B cell (primary cell): ENCODE results near the gene TCF25. TPM values are rescaled to one million over a fixed set of nuclear protein-coding genes. Genes with fewer than 3 reads are reported as not detected.

ENCODE experiments used
- ATAC-seq: fragments of 200-7000 bp; cut with Tn5 transposase; one replicate; pipeline ENCODE4 v1.10.0; 2021; ENCODE audit warnings: low read depth, mild to moderate bottlenecking, moderate number of reproducible peaks, moderate library complexity
- CTCF ChIA-PET: fragments of 350-600 bp; sonication (Branson Sonifier 250); formaldehyde crosslinking; loops from one replicate; lab custom pipeline; 2021; ENCODE audit warnings: antibody characterized with exemption, inconsistent platforms; lab: Charles Lee
- POLR2A ChIA-PET: fragments of 350-600 bp; sonication (Branson Sonifier 250); formaldehyde crosslinking; loops from one replicate; lab custom pipeline; 2021; ENCODE audit warnings: antibody characterized with exemption; lab: Charles Lee
- DNase-seq: peaks from one replicate; pipeline ENCODE4 v3.0.0; 2013
- H2AFZ ChIP-seq: 2 replicates; pipeline ENCODE4 v1.6.1; 2012; ENCODE audit warnings: mild to moderate bottlenecking, low read depth, low read length; ENCODE audit not compliant: insufficient read depth, poor library complexity, severe bottlenecking
- H3K27ac ChIP-seq, 2 donors: 1 replicate in 1 of 2; 2 replicates in 1 of 2; pipeline ENCODE4 v1.5.1; 2012 to 2013; ENCODE audit warnings: low read length in 2 of 2, mild to moderate bottlenecking in 2 of 2, moderate library complexity in 1 of 2
- H3K27me3 ChIP-seq, 4 experiments: fragments of 200-600 bp in 1 of 4; sonication (generic) in 1 of 4; replicated peaks in 1 of 4; 1 replicate in 2 of 4; 2 replicates in 2 of 4; pipeline versions ENCODE4 v1.6.1 to v1.7.0; 2013 to 2016; ENCODE audit warnings: low read length in 3 of 4, mild to moderate bottlenecking in 2 of 4, mixed read lengths in 1 of 4, moderate library complexity in 1 of 4; ENCODE audit not compliant: insufficient read depth in 4 of 4, control insufficient read depth in 3 of 4; ENCODE audit errors: control extremely low read depth in 1 of 4
- H3K36me3 ChIP-seq, 2 experiments: replicated peaks in 1 of 2; 1 replicate in 1 of 2; 2 replicates in 1 of 2; pipeline versions ENCODE4 v1.6.1 to v1.7.1; 2013; ENCODE audit warnings: low read length in 1 of 2; ENCODE audit not compliant: insufficient read depth in 2 of 2, control insufficient read depth in 1 of 2; ENCODE audit errors: control extremely low read depth in 1 of 2, extremely low read depth in 1 of 2
- H3K4me1 ChIP-seq, 2 donors: fragments of 200-600 bp in 1 of 2; sonication (generic) in 1 of 2; 1 replicate in 1 of 2; 2 replicates in 1 of 2; pipeline versions ENCODE4 v1.5.1 to v1.6.1; 2013 to 2017; ENCODE audit warnings: low read length in 2 of 2; ENCODE audit not compliant: control insufficient read depth in 2 of 2, insufficient read depth in 2 of 2
- H3K4me2 ChIP-seq: replicated peaks from 2 replicates; pipeline ENCODE3; 2012; ENCODE audit warnings: mild to moderate bottlenecking, low read depth, low read length; ENCODE audit not compliant: poor library complexity, severe bottlenecking
- H3K4me3 ChIP-seq, 5 experiments: fragments of 200-600 bp in 1 of 5; sonication (generic) in 1 of 5; 1 replicate in 3 of 5; 2 replicates in 2 of 5; pipeline versions ENCODE4 v1.5.1 to v1.7.0; 2011 to 2016; ENCODE audit warnings: low read length in 4 of 5, mild to moderate bottlenecking in 4 of 5, low read depth in 2 of 5, control low read depth in 1 of 5, moderate library complexity in 1 of 5; ENCODE audit not compliant: insufficient read depth in 1 of 5; ENCODE audit errors: control extremely low read depth in 1 of 5, extremely low read depth in 1 of 5
- H3K79me2 ChIP-seq: fragments of 200-600 bp; sonication (generic); one replicate; pipeline ENCODE4 v1.6.0; 2016; ENCODE audit warnings: low read length; ENCODE audit not compliant: control insufficient read depth, insufficient read depth
- H3K9ac ChIP-seq: fragments of 200-600 bp; sonication (generic); 2 replicates; pipeline ENCODE4 v1.6.1; 2017; ENCODE audit warnings: mild to moderate bottlenecking, low read length, moderate library complexity
- H3K9me3 ChIP-seq, 3 donors: one replicate each; pipeline versions ENCODE4 v1.6.1 to v1.7.1; 2013; ENCODE audit warnings: low read length in 2 of 3; ENCODE audit not compliant: control insufficient read depth in 2 of 3, insufficient read depth in 1 of 3; ENCODE audit errors: control extremely low read depth in 1 of 3
- H4K20me1 ChIP-seq: 2 replicates; pipeline ENCODE4 v1.6.0; 2012; ENCODE audit warnings: mild to moderate bottlenecking, low read length; ENCODE audit not compliant: insufficient read depth, control insufficient read depth, poor library complexity, severe bottlenecking
- H3K27ac Mint-ChIP-seq: one replicate; pipeline ENCODE4 v1.8.0; 2021; ENCODE audit warnings: mixed read lengths
- H3K27me3 Mint-ChIP-seq: one replicate; pipeline ENCODE4 v1.8.0; 2021; ENCODE audit warnings: mixed read lengths
- H3K4me1 Mint-ChIP-seq: one replicate; pipeline ENCODE4 v1.8.0; 2021; ENCODE audit warnings: mixed read lengths
- H3K4me3 Mint-ChIP-seq: one replicate; pipeline ENCODE4 v1.8.0; 2021; ENCODE audit warnings: mixed read lengths
- H3K9me3 Mint-ChIP-seq: one replicate; pipeline ENCODE4 v1.8.0; 2022; ENCODE audit warnings: mixed read lengths; ENCODE audit not compliant: insufficient read depth
- CTCF ChIP-seq: fragments of 200-600 bp; IDR thresholded peaks from one replicate; pipeline ENCODE4 v1.8.0; 2022; ENCODE audit warnings: antibody characterized with exemption, mild to moderate bottlenecking
- EZH2 ChIP-seq: IDR thresholded peaks from 2 replicates; pipeline ENCODE4 v1.6.1; 2012; ENCODE audit warnings: borderline replicate concordance, low read depth, mild to moderate bottlenecking, moderate library complexity, low read length; ENCODE audit not compliant: insufficient read depth, poor library complexity, severe bottlenecking
- WGBS: methylation state at CpG from one replicate; pipeline ENCODE4 v1.1.5; 2013; ENCODE audit warnings: missing lambda C conversion rate; ENCODE audit not compliant: insufficient coverage; 5-methylcytosine and 5-hydroxymethylcytosine counted together
- intact Hi-C: fragments of 100-400 bp; cut with micrococcal nuclease; formaldehyde crosslinking; loops from one replicate; pipeline ENCODE4 v1.10.0; 2022
- polyA plus RNA-seq: library from polyadenylated mRNA; depleted of rRNA; stranded (reverse); fragments of >200 nt; gene quantifications from 2 replicates; pipeline ENCODE4 v1.2.3, GENCODE V29; 2012
- total RNA-seq, 2 donors: library from RNA; stranded (reverse); fragments of 120-200 nt in 1 of 2; gene quantifications; 1 replicate in 1 of 2; 2 replicates in 1 of 2; pipeline versions ENCODE4 v1.2.3 to v1.2.4, GENCODE V29; 2013 to 2022

Gene TCF25
- total and polyA plus RNA-seq, 2 donors (not counting 1 experiment from before 2014, with no cell fraction given) = 200 to 444 TPM

- peaks cover 0 to 5% of the 10 kb centered on the region in 2 donors for H3K4me1 ChIP-seq
- no peak overlapping the region for H3K4me3 ChIP-seq
- no peaks in the 10 kb centered on the region for H3K9me3 Mint-ChIP-seq
- H3K27ac Mint-ChIP-seq = no peak overlapping the region
- H3K36me3 ChIP-seq = peaks cover 0 to 16% of the 10 kb centered on the region in 2 experiments
- intact Hi-C loops = no loop called here
- no peak overlapping the region for H3K9ac ChIP-seq
- no peaks in the 10 kb centered on the region for H3K9me3 ChIP-seq
- WGBS = 90% methylated on average over 12 of the region's 13 CpGs
- no peaks in the 10 kb centered on the region for H3K27me3 ChIP-seq
- no peak overlapping the region for H3K27ac ChIP-seq
- H3K27me3 Mint-ChIP-seq = no peaks in the 10 kb centered on the region
- peaks cover 13% of the 10 kb centered on the region for H3K4me1 Mint-ChIP-seq
- ChIA-PET CTCF (interaction anchor here (0.8 kb wide), 1 partner anchor 206 kb away, joined by 3 read pairs; no protein-coding TSS in a partner anchor), POLR2A (interaction anchor here (0.6 kb wide), 1 partner anchor 13 kb away, joined by 5 read pairs; no protein-coding TSS in a partner anchor)
- no peak overlapping the region for H3K4me2 ChIP-seq
- DNase-seq (no peak), ATAC-seq (no peak)
- H3K79me2 ChIP-seq = no peaks in the 10 kb centered on the region
- peaks cover 38% of the 10 kb centered on the region for H4K20me1 ChIP-seq
- H3K4me3 Mint-ChIP-seq = no peak overlapping the region
- no peak overlapping the region for H2AFZ ChIP-seq
- TF ChIP-seq CTCF (no peak), EZH2 (no peak)
Observed at GRCh38 chr16:89912143-89912542, 38.8 kb downstream of the TCF25 start.

GRCh38 chr16:89912627-89913026 is 39.2 kb downstream of the TCF25 start:
- Mint-ChIP-seq H3K27ac (no peak overlapping the region), H3K4me1 (peaks cover 15% of the 10 kb centered on the region), H3K9me3 (no peaks in the 10 kb centered on the region), H3K27me3 (no peaks in the 10 kb centered on the region), H3K4me3 (no peak overlapping the region)
- TF ChIP-seq EZH2 (no peak), CTCF (no peak)
- no peak for DNase-seq
- Histone ChIP-seq H3K9me3 (no peaks in the 10 kb centered on the region), H3K9ac (no peak overlapping the region), H3K79me2 (no peaks in the 10 kb centered on the region), H3K27ac (no peak overlapping the region), H4K20me1 (peaks cover 36% of the 10 kb centered on the region), H3K4me3 (no peak overlapping the region), H3K27me3 (no peaks in the 10 kb centered on the region), H3K4me1 (peaks cover 3 to 10% of the 10 kb centered on the region in 2 donors), H3K36me3 (peaks cover 0 to 16% of the 10 kb centered on the region in 2 experiments), H2AFZ (no peak overlapping the region), H3K4me2 (no peak overlapping the region)
- ChIA-PET POLR2A (interaction anchor here (0.6 kb wide), 1 partner anchor 38 kb away, joined by 3 read pairs; no protein-coding TSS in a partner anchor), CTCF (interaction anchor here (0.8 kb wide), 1 partner anchor 206 kb away, joined by 3 read pairs; no protein-coding TSS in a partner anchor)
- ATAC-seq = no peak
- intact Hi-C loops = no loop called here
- 92% methylated on average over 14 of the region's 14 CpGs for WGBS
